Upper lobe of left lung (tissue), 6 donors: ENCODE data around the gene SGMS1. TPM values are rescaled to one million over a fixed set of nuclear protein-coding genes. Genes with fewer than 3 reads are reported as not detected.

Experiments
- ATAC-seq, 2 donors: fragments of 200-7000 bp; cut with Tn5 transposase; one replicate each; pipeline ENCODE4 v1.9.1; 2022; ENCODE audit warnings: mild to moderate bottlenecking in 2 of 2, moderate library complexity in 2 of 2; ENCODE audit not compliant: low FRiP score in 2 of 2
- DNase-seq, 2 donors: peaks; one replicate each; pipeline ENCODE4 v3.0.0-alpha.2; 2019 to 2020
- H3K27ac ChIP-seq, 4 donors: fragments of 200-600 bp; sonication (generic); one replicate each; pipeline ENCODE4 v1.5.1; 2016 to 2019
- H3K27me3 ChIP-seq, 4 donors: fragments of 200-600 bp; sonication (generic); one replicate each; pipeline ENCODE4 v1.5.1; 2017 to 2019
- H3K36me3 ChIP-seq, 4 donors: fragments of 200-600 bp; sonication (generic); one replicate each; pipeline ENCODE4 v1.5.1; 2016 to 2019
- H3K4me1 ChIP-seq, 4 donors: fragments of 200-600 bp; sonication (generic); one replicate each; pipeline ENCODE4 v1.5.1; 2018 to 2019
- H3K4me3 ChIP-seq, 4 donors: fragments of 200-600 bp; sonication (generic); one replicate each; pipeline ENCODE4 v1.5.1; 2017 to 2019; ENCODE audit warnings: mild to moderate bottlenecking in 2 of 4, moderate library complexity in 1 of 4
- H3K9me3 ChIP-seq, 4 donors: fragments of 200-600 bp; sonication (generic); one replicate each; pipeline ENCODE4 v1.5.1; 2018 to 2019
- EP300 ChIP-seq, 4 donors: sonication (generic); formaldehyde crosslinking; IDR thresholded peaks; one replicate each; pipeline ENCODE4 v1.5.1; 2017; ENCODE audit warnings: antibody characterized with exemption in 4 of 4, control low read depth in 2 of 4
- POLR2A ChIP-seq, 4 donors: fragments of 450-650 bp; IDR thresholded peaks; one replicate each; pipeline ENCODE4 v1.5.1; 2016 to 2017; ENCODE audit warnings: antibody characterized with exemption in 4 of 4, mild to moderate bottlenecking in 2 of 4
- POLR2AphosphoS5 ChIP-seq, 2 donors: sonication (generic); formaldehyde crosslinking; IDR thresholded peaks; one replicate each; pipeline ENCODE4 v1.5.1; 2017; ENCODE audit warnings: antibody characterized with exemption in 2 of 2
- WGBS, 2 donors: methylation state at CpG; one replicate each; pipeline ENCODE4 v1.1.5; 2017 to 2018; 5-methylcytosine and 5-hydroxymethylcytosine counted together
- total RNA-seq, 6 donors: library from RNA; depleted of rRNA in 4 of 6; stranded (reverse); fragments of >200 nt in 4 of 6; gene quantifications; one replicate each; pipeline versions ENCODE4 v1.1.0 to v1.2.1, GENCODE V29; 2016 to 2021
- TF ChIP-seq, protein P1 (sequence below), 6 experiments: fragments of 450-650 bp in 4 of 6; fragments of 200-600 bp in 2 of 6; sonication (generic) in 2 of 6; IDR thresholded peaks; one replicate each; pipeline ENCODE4 v1.5.1; 2016 to 2019; ENCODE audit warnings: antibody characterized with exemption in 6 of 6
- donor health status: DM: no; HTN: no; CAD: no; lungs with moderate emphysema.
- donor health status: DM: no; HTN: yes; CAD: no; lungs with severe emphysema.

Gene SGMS1
- total RNA-seq, 6 donors from 2014 or later: 66.7 to 230 (median 173) TPM

- ATAC-seq (no peak), DNase-seq (no peak)
- Histone ChIP-seq H3K27ac (no peak overlapping the region), H3K4me3 (no peak overlapping the region), H3K9me3 (no peaks in the 10 kb centered on the region), H3K36me3 (no peaks in the 10 kb centered on the region), H3K4me1 (peaks cover 0 to 15% (median 8%) of the 10 kb centered on the region in 4 donors), H3K27me3 (no peaks in the 10 kb centered on the region)
- 58 to 67% methylated on average over 1 of the region's 1 CpG for WGBS, 2 donors
- TF ChIP-seq, protein P1, sequence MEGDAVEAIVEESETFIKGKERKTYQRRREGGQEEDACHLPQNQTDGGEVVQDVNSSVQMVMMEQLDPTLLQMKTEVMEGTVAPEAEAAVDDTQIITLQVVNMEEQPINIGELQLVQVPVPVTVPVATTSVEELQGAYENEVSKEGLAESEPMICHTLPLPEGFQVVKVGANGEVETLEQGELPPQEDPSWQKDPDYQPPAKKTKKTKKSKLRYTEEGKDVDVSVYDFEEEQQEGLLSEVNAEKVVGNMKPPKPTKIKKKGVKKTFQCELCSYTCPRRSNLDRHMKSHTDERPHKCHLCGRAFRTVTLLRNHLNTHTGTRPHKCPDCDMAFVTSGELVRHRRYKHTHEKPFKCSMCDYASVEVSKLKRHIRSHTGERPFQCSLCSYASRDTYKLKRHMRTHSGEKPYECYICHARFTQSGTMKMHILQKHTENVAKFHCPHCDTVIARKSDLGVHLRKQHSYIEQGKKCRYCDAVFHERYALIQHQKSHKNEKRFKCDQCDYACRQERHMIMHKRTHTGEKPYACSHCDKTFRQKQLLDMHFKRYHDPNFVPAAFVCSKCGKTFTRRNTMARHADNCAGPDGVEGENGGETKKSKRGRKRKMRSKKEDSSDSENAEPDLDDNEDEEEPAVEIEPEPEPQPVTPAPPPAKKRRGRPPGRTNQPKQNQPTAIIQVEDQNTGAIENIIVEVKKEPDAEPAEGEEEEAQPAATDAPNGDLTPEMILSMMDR (IDR thresholded peaks at IDR 0.05): no peak
Measured at GRCh38 chr10:50545846-50546245, 77.9 kb downstream of the SGMS1 start.

DNA sequence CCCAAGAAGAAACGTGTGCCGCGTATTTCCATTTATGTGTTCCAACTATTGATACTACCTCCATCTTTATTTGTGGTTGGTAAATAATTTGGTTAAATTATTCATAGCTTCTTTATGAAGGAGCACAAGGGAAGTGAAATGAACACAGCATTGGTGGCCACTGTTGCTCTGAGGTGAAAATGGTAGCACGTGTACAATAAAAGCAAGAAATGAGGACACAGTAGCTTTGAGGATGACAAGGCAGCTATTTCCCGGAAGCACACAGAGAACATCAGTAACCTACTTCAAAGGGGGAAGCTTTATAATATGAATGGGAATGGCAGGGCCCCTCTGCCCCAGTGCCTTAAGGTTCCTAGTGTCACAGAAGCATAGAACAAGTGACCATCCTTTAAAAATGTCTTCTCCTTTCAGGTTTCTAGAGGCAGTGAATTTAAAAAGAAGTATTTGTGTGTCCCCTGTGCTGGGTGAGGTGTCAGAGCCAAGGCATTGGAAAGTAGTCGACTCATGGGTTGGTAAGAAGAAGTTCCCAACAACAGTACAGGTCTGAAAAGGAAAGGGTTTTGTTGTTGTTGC, 78.8 kb downstream of the SGMS1 start:
- Histone ChIP-seq H3K27me3 (no peaks in the 10 kb centered on the region), H3K4me1 (peaks cover 0 to 15% (median 4%) of the 10 kb centered on the region in 4 donors), H3K4me3 (no peak overlapping the region), H3K9me3 (no peaks in the 10 kb centered on the region), H3K27ac (no peak overlapping the region), H3K36me3 (no peaks in the 10 kb centered on the region)
- 87 to 88% methylated on average over 6 of the region's 6 CpGs for whole genome bisulfite sequencing, 2 donors
- TF ChIP-seq EP300 (IDR thresholded peaks at IDR 0.05) (no peak), POLR2A (IDR thresholded peaks at IDR 0.05) (no peak)
- DNase-seq (no peak), ATAC-seq (no peak)

GRCh38 chr10:50544095-50544856, 79.5 kb downstream of the SGMS1 start:
- Histone ChIP-seq H3K9me3 (no peaks in the 10 kb centered on the region), H3K4me3 (no peak overlapping the region), H3K4me1 (peaks cover 0 to 11% (median 0%) of the 10 kb centered on the region in 4 donors), H3K27me3 (no peaks in the 10 kb centered on the region), H3K27ac (no peak overlapping the region), H3K36me3 (no peaks in the 10 kb centered on the region)
- ATAC-seq (no peak), DNase-seq (no peak)
- TF ChIP-seq POLR2AphosphoS5 (IDR thresholded peaks at IDR 0.05) (no peak), POLR2A (IDR thresholded peaks at IDR 0.05) (no peak), EP300 (IDR thresholded peaks at IDR 0.05) (no peak)
- TF ChIP-seq, protein P1 (IDR thresholded peaks at IDR 0.05): no peak
- WGBS, 2 donors: 64 to 81% methylated on average over 3 of the region's 3 CpGs

- DNase-seq (no peak), ATAC-seq (no peak)
- H3K36me3 ChIP-seq: no peaks in the 10 kb centered on the region
- TF ChIP-seq, protein P1 (IDR thresholded peaks at IDR 0.05): no peak
- TF ChIP-seq EP300 (IDR thresholded peaks at IDR 0.05) (no peak), POLR2AphosphoS5 (IDR thresholded peaks at IDR 0.05) (no peak), POLR2A (IDR thresholded peaks at IDR 0.05) (no peak)
- H3K9me3 ChIP-seq: no peaks in the 10 kb centered on the region
- no peaks in the 10 kb centered on the region for H3K27me3 ChIP-seq
- peaks cover 0 to 17% (median 5%) of the 10 kb centered on the region in 4 donors for H3K4me1 ChIP-seq
- no peak overlapping the region for H3K4me3 ChIP-seq
- no peak overlapping the region for H3K27ac ChIP-seq
Measured at GRCh38 chr10:50542871-50543270, 80.9 kb downstream of the SGMS1 start.

DNA sequence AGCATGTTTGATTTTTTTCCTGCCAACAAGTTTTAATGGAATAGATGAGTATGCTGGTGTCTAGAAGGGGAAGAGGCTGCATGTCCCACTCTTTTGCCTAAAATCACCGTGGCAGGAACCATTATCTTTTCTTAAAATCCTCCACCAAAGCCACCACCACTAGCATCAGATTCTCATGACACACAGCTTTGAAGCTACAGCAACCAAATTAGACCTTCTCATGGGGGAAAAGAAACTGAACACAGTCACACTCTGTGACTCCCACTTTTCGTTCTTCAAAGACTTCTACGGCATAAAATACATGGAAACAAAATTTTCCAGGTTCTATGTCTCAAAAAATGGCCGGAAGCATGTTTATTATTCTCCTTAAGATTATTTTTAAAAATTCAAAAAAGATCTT, 81.8 kb downstream of the SGMS1 start:
- H3K27ac ChIP-seq: no peak overlapping the region
- H3K36me3 ChIP-seq: no peaks in the 10 kb centered on the region
- DNase-seq: no peak

More for the DNA sequence above, 81.8 kb downstream of the SGMS1 start:
- no peaks in the 10 kb centered on the region for H3K27me3 ChIP-seq
- WGBS, 2 donors: 69 to 73% methylated on average over 4 of the region's 4 CpGs
- peaks cover 0 to 17% (median 5%) of the 10 kb centered on the region in 4 donors for H3K4me1 ChIP-seq
- H3K4me3 ChIP-seq: no peak overlapping the region
- no peak for ATAC-seq
- TF ChIP-seq EP300 (IDR thresholded peaks at IDR 0.05) (no peak), POLR2A (IDR thresholded peaks at IDR 0.05) (no peak), POLR2AphosphoS5 (IDR thresholded peaks at IDR 0.05) (no peak)
- TF ChIP-seq, protein P1 (IDR thresholded peaks at IDR 0.05): no peak
- H3K9me3 ChIP-seq: no peaks in the 10 kb centered on the region
